K562 (cell line): ENCODE results near the gene ABT1. TPM values are rescaled to one million over a fixed set of nuclear protein-coding genes. Genes with fewer than 3 reads are reported as not detected.

Source experiments
- CREB3L1 ChIP-seq: fragments of 450-650 bp; IDR thresholded peaks from 2 replicates; pipeline ENCODE4 v1.6.1; 2014; ENCODE audit warnings: low read depth, mild to moderate bottlenecking, moderate library complexity, borderline replicate concordance
- CTCFL ChIP-seq: IDR thresholded peaks from 2 replicates; pipeline ENCODE4 v1.6.1; 2011; ENCODE audit warnings: borderline replicate concordance, low read depth, mild to moderate bottlenecking, moderate library complexity, low read length; ENCODE audit not compliant: insufficient read depth, poor library complexity, severe bottlenecking
- CUX1 ChIP-seq: fragments of 200-800 bp; sonication (Bioruptor generic); IDR thresholded peaks from 2 replicates; pipeline ENCODE4 v1.6.1; 2016; ENCODE audit warnings: missing genetic modification characterization, missing compliant biosample characterization
- CXXC5 ChIP-seq: fragments of 250-450 bp; sonication (Bioruptor Pico); IDR thresholded peaks from 2 replicates; pipeline ENCODE4 v1.8.0; 2022; ENCODE audit warnings: inconsistent platforms, mild to moderate bottlenecking, moderate library complexity
- GTF2F1 ChIP-seq: IDR thresholded peaks from 2 replicates; pipeline ENCODE4 v1.6.1; 2011; ENCODE audit warnings: low read depth, low read length, improper control_type of control experiment
- HNRNPK ChIP-seq: fragments of 200-400 bp; formaldehyde crosslinking; IDR thresholded peaks from one replicate; pipeline ENCODE4 v1.6.1; 2018; ENCODE audit warnings: mild to moderate bottlenecking, low read depth, low read length; ENCODE audit not compliant: poor library complexity, severe bottlenecking
- ID3 ChIP-seq, 2 experiments: fragments of 250-450 bp in 1 of 2; fragments of 450-650 bp in 1 of 2; sonication (Bioruptor Pico) in 1 of 2; IDR thresholded peaks; 2 replicates each; pipeline versions ENCODE4 v1.6.1 to v1.8.0; 2016 to 2021; ENCODE audit warnings: mild to moderate bottlenecking in 2 of 2, moderate library complexity in 2 of 2, missing compliant biosample characterization in 1 of 2, missing genetic modification characterization in 1 of 2
- NUFIP1 ChIP-seq: fragments of 450-650 bp; IDR thresholded peaks from 2 replicates; pipeline ENCODE4 v1.6.1; 2018; ENCODE audit not compliant: partially characterized antibody
- POLR3A ChIP-seq: IDR thresholded peaks from 2 replicates; pipeline ENCODE4 v1.6.1; 2011; ENCODE audit warnings: borderline replicate concordance, mild to moderate bottlenecking, moderate library complexity; ENCODE audit not compliant: insufficient read length, insufficient read depth; ENCODE audit errors: extremely low read depth
- RBM25 ChIP-seq: fragments of 200-400 bp; formaldehyde crosslinking; IDR thresholded peaks from 2 replicates; pipeline ENCODE4 v1.6.1; 2018; ENCODE audit warnings: low read length, low read depth, moderate library complexity; ENCODE audit not compliant: severe bottlenecking
- SREBF1 ChIP-seq: fragments of 150-350 bp; IDR thresholded peaks from 2 replicates; pipeline ENCODE4 v1.6.1; 2014; ENCODE audit warnings: antibody characterized with exemption, low read depth, low read length, borderline replicate concordance
- ZFP36 ChIP-seq: fragments of 150-350 bp; IDR thresholded peaks from 2 replicates; pipeline ENCODE4 v1.6.1; 2018; ENCODE audit warnings: low read length, low read depth; ENCODE audit not compliant: partially characterized antibody
- ZNF347 ChIP-seq: fragments of 450-650 bp; formaldehyde crosslinking; IDR thresholded peaks from 2 replicates; pipeline ENCODE4 v1.4.0; 2020; ENCODE audit warnings: low read depth, mild to moderate bottlenecking, moderate library complexity
- polyA plus RNA-seq, 8 experiments: library from polyadenylated mRNA; depleted of rRNA in 4 of 8; stranded (reverse) in 5 of 8; unstranded in 3 of 8; fragments of >200 nt; fragmentation: Nextera tagmentation in 2 of 8; fragmentation: Illumina TruSeq in 1 of 8; extraction: Ambion mirVana in 2 of 8; extraction: Trizol in 1 of 8; gene quantifications; 2 replicates each; pipeline versions ENCODE4 v1.2.1 to v1.2.3, GENCODE V29; 2011 to 2014; ENCODE audit warnings: inconsistent platforms in 1 of 8, missing spikeins in 1 of 8
- total RNA-seq, 7 experiments: library from RNA; depleted of rRNA in 6 of 7; stranded (reverse); fragments of >200 nt in 6 of 7; fragmentation: Illumina TruSeq in 2 of 7; extraction: Trizol in 2 of 7; gene quantifications; 2 replicates each; pipeline versions ENCODE4 v1.2.1 to v1.2.3, GENCODE V29; 2011 to 2021; ENCODE audit warnings: low replicate concordance in 1 of 7

The ABT1 gene
- total and polyA plus RNA-seq, 9 of the 15 experiments (the other 6 are each of a cell fraction or from before 2014, with no cell fraction given): 8.8 to 52.7 (median 40.7) TPM

GRCh38 chr6:26556263-26557070, 40.3 kb upstream of the ABT1 start (continued):
- TF ChIP-seq ID3 (CRISPR knock-in tag; IDR thresholded peaks at IDR 0.05) (no peak), ID3 (tag; IDR thresholded peaks at IDR 0.05) (peak; percentile 83; the same call in 1 of the 2 replicates), CUX1 (CRISPR knock-in tag) (no peak), POLR3A (peak; percentile 94), SREBF1 (no peak), ZFP36 (no peak), HNRNPK (no peak), ZNF347 (CRISPR knock-in tag) (no peak), CXXC5 (CRISPR knock-in tag) (peak; percentile 87), GTF2F1 (0 out of 2 replicates have a peak, but pooled peaks have one; percentile 26), CTCFL (no peak), RBM25 (no peak), NUFIP1 (no peak), CREB3L1 (peak; percentile 48)
